HG03103 (cell line): ENCODE data around the gene INHA.

Source experiments
- ATAC-seq: cut with Tn5 transposase; IDR thresholded peaks from one replicate; pipeline ENCODE4 v1.9.1; 2021; ENCODE audit warnings: low read depth; ENCODE audit not compliant: unreplicated experiment

The INHA gene

GRCh38 chr2:219557320-219557719 lies 14.8 kb upstream of the INHA start:
- no peak for ATAC-seq

- no peak for ATAC-seq
Observed at GRCh38 chr2:219557791-219558785, 14.0 kb upstream of the INHA start.

- ATAC-seq = no peak
Observed at GRCh38 chr2:219559156-219559915, 12.8 kb upstream of the INHA start.

GRCh38 chr2:219560037-219560892 lies 11.8 kb upstream of the INHA start:
- ATAC-seq = peak; percentile 66

GRCh38 chr2:219560893-219561178 lies 11.3 kb upstream of the INHA start:
- no peak for ATAC-seq

GRCh38 chr2:219561179-219562048 lies 10.7 kb upstream of the INHA start:
- no peak for ATAC-seq

- ATAC-seq = no peak
Observed at GRCh38 chr2:219562049-219563020, 9.8 kb upstream of the INHA start.

GRCh38 chr2:219563271-219563928 lies 8.7 kb upstream of the INHA start:
- ATAC-seq = no peak

- no peak for ATAC-seq
Observed at GRCh38 chr2:219565130-219566080, 6.7 kb upstream of the INHA start.

GRCh38 chr2:219566640-219567039 lies 5.5 kb upstream of the INHA start:
- no peak for ATAC-seq

- ATAC-seq = no peak
Observed at GRCh38 chr2:219567131-219567530, 5.0 kb upstream of the INHA start.

GRCh38 chr2:219567791-219568361 lies 4.2 kb upstream of the INHA start:
- no peak for ATAC-seq

- ATAC-seq = no peak
Observed at GRCh38 chr2:219569041-219569440, 3.1 kb upstream of the INHA start.

- ATAC-seq = no peak
Observed at GRCh38 chr2:219569635-219570034, 2.5 kb upstream of the INHA start.

GRCh38 chr2:219570194-219570923 lies 1.8 kb upstream of the INHA start:
- ATAC-seq = no peak

- ATAC-seq = no peak
Observed at GRCh38 chr2:219570924-219571310, 1.2 kb upstream of the INHA start.
